Measurements from ENCODE around the gene SENP5.

DNA sequence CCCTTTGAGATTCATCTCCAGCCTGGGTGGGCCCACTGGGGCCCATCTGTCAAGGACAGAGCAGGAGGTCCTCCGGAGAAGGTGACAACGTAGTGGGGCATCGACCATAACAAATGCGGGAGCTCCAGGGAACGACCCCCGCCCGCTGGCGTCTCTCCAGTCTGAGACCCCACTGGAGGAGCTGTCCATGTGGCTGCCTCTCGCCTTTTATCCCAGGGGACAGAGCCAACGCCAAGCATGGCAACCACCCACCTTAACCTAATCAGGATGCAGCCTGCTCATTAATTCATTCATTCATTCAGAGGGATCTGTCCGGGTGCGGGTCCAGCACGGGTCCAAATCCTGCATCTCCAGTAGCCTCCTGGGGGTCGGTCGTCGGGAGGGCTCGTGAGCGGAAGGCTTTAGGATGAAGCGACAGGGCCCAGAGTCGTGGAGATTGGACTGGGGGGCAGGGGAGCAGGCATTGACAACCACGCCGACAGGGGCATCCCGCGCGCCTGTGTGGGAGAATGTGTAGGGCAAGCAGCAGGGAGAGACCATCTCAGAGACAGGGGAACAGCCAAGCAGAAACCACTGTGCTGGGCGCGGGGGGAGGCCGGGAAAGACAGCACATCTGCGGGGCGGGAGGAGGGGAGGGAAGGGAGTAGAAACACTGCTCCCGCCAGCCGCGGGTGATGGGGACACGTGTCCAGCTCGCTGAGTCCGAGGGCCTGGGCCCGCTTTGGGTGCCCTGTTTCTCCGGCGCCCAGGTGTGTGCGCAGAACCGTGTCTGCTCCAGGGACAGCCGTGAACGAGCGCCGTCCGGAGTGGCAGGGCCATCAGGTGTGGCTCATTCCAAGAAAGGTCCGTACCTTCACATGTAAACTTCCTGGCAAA is 99.0 kb downstream of the SENP5 start:
- TF ChIP-seq, protein P1, sequence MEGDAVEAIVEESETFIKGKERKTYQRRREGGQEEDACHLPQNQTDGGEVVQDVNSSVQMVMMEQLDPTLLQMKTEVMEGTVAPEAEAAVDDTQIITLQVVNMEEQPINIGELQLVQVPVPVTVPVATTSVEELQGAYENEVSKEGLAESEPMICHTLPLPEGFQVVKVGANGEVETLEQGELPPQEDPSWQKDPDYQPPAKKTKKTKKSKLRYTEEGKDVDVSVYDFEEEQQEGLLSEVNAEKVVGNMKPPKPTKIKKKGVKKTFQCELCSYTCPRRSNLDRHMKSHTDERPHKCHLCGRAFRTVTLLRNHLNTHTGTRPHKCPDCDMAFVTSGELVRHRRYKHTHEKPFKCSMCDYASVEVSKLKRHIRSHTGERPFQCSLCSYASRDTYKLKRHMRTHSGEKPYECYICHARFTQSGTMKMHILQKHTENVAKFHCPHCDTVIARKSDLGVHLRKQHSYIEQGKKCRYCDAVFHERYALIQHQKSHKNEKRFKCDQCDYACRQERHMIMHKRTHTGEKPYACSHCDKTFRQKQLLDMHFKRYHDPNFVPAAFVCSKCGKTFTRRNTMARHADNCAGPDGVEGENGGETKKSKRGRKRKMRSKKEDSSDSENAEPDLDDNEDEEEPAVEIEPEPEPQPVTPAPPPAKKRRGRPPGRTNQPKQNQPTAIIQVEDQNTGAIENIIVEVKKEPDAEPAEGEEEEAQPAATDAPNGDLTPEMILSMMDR (IDR thresholded peaks at IDR 0.05) = no peak
- TF ChIP-seq POLR2A (IDR thresholded peaks at IDR 0.05) (no peak), POLR2AphosphoS5 (IDR thresholded peaks at IDR 0.05) (no peak)

All from breast epithelium (tissue), 3 donors.